Epithelial cell of proximal tubule (primary cell): ENCODE measurements around the gene SYNPO2. TPM values are rescaled to one million over a fixed set of nuclear protein-coding genes. Genes with fewer than 3 reads are reported as not detected.

ENCODE experiments used
- DNase-seq: peaks from one replicate; pipeline ENCODE4 v3.0.0-alpha.2; 2011; ENCODE audit warnings: low read depth
- H3K4me3 ChIP-seq: 2 replicates; pipeline ENCODE4 v1.5.1; 2011; ENCODE audit warnings: low read depth, mild to moderate bottlenecking, low read length
- total RNA-seq: library from RNA; depleted of rRNA; stranded (reverse); fragments of >200 nt; gene quantifications from 2 replicates; pipeline ENCODE4 v1.2.3, GENCODE V29; 2015
- TF ChIP-seq, protein P1 (sequence below): conservative IDR thresholded peaks from 2 replicates; pipeline ENCODE4 v1.5.1; 2012; ENCODE audit warnings: low read depth, mild to moderate bottlenecking, low read length

The SYNPO2 gene
- total RNA-seq, 1 donor from 2014 or later = 0.40 TPM

DNA sequence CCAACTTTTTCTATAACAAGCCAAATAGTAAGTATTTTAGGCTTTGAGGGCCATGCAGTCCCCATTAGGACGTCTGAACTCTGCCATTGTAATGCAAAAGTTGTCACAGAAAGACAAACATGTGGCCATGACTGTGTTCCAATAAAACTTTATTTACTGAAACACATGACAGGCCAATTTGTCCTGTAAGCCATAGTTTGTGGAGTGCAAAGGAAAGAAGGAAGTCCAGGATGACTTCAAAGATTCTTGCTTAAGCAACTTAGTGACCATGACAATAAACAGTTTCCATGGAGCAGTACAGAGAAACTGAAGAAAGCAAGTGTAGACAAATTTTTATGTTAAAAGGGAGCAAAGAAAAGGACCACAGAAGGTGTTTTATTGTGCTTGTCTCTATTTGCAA lies 212.0 kb downstream of the SYNPO2 start:
- H3K4me3 ChIP-seq = no peak overlapping the region
- no peak for DNase-seq
- TF ChIP-seq, protein P1, sequence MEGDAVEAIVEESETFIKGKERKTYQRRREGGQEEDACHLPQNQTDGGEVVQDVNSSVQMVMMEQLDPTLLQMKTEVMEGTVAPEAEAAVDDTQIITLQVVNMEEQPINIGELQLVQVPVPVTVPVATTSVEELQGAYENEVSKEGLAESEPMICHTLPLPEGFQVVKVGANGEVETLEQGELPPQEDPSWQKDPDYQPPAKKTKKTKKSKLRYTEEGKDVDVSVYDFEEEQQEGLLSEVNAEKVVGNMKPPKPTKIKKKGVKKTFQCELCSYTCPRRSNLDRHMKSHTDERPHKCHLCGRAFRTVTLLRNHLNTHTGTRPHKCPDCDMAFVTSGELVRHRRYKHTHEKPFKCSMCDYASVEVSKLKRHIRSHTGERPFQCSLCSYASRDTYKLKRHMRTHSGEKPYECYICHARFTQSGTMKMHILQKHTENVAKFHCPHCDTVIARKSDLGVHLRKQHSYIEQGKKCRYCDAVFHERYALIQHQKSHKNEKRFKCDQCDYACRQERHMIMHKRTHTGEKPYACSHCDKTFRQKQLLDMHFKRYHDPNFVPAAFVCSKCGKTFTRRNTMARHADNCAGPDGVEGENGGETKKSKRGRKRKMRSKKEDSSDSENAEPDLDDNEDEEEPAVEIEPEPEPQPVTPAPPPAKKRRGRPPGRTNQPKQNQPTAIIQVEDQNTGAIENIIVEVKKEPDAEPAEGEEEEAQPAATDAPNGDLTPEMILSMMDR = no peak

DNA sequence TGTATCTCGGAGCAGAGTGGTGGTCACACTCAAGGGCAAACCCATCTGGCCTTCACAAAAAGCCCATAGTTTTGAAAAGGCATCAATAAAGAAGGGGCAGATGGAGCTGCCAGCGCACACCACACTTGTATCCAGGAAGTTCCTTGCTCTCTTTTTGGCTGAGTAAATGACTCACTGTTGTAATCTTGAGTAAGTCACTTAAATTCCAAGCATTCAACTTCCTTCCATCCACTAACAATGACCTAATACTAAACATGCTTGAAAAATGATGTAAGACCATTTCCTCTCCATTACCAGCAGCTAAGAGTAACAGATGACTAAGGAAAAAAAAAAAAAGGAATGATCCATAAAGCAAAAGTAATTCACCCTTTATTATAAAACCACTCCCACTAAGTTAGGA lies 214.6 kb downstream of the SYNPO2 start:
- H3K4me3 ChIP-seq = no peak overlapping the region
- peak; percentile 99 for DNase-seq
- TF ChIP-seq, protein P1 = no peak

DNA sequence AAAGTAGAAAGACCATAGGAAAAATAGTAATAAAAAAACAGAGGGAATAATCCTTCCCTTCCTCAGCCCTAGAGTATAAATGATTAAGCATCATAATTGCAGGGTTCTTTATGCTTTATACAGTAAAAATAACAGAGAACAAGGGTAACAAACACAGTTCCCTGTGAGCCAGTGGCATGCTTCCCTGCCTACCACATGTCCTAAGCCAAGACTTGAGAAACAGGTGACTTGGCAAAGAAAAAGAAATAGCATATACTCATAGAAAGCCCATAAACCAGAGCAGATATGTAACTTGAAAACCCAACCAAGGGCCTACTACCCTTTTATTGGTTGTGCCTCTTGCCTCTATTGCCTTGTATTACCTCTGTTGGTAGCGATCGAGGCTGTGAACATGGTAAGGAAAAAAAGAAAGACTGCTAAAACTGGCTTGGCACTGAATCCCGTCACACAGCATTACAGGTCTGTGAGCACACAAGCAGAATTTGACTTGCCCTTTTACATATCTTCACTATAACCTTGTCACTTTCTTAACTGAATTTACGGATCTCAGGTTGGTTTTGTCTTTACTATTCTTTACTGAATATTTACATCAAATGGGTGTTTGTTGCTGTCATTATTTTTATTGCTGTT lies 216.1 kb downstream of the SYNPO2 start:
- TF ChIP-seq, protein P1 = no peak

DNA sequence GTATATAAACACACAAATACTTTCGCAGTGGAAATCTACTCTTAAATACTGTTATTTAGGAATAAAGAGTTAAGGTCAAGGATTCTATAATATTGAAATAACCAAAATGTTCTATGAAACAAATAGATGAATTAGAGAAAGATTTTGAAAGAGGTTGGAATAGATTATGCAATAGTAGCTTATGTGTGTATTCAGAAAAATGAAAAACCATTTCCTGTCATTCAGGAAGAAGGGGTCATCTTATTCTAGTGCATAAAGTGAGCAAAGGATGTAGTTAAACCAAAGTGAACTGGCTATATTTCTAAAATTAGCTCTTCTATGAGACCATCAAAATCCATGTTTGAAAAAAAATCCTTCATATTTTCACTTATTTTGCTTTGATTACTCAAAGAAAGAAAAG lies 217.0 kb downstream of the SYNPO2 start:
- no peak for DNase-seq
- TF ChIP-seq, protein P1 = no peak
- no peak overlapping the region for H3K4me3 ChIP-seq

More for the DNA sequence above, 216.1 kb downstream of the SYNPO2 start:
- no peak overlapping the region for H3K4me3 ChIP-seq
- no peak for DNase-seq

DNA sequence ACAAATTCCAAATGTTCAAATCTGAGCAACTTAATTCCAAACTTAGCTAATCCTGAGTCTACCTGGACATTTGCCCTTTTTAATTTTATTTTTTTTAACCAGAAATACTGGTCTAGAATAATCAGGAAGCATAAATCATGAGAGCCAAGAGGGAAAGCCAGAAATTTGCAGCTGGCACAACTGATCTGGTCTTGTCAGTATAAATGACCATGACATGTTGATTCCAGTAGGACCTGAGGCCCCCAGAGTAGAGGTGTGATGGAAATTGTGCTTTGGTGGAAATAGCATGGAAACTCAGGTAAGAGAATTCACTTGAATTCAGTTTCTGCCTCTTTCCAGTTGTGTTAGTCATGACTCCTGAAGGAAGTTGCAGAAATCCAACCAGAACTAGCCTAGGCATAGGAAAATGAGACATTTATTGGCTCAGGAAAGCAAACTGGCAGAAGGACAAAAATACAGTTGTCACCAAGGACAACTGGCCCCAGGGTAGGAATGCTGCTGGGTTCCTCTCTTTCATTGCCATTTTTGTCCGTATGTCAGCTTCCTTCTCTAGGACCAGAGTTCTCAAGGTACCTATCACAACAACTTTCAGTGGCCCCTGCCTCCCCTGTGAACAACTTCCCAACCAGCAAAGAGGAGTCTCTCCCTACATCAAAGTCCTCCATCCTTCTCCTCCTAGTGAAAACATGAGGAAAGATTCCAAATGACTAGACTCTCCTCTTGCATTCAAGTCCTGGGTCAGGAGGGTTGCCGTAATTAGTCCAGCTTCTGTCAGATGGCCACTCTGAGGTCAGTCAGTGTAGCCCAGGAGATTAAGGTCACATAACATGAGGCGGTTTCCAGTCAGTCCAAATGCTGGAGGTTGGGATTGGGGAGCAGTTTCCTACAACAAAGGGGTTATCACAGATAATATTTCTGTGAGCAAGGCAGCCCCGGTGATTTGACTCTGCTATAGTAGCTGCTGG lies 217.7 kb downstream of the SYNPO2 start:
- no peak for DNase-seq
- TF ChIP-seq, protein P1 = no peak
- H3K4me3 ChIP-seq = no peak overlapping the region

DNA sequence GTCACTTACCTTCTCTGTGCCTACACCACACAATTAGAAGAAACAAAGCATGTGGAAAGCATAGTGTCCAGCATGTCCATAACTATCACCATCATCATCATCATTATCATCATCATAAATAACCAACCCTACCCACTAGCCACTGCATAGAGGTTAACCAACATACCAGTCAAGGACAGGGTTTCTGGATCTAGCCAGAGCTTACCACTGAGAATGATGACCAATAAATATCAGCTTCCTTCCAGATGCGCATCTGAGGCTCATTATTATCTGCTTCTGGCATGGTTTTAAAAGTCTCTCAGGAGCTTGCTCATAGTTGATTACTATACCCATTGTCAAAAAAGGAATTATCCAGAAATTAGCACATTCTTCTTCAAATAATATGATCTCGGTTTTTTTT lies 221.5 kb downstream of the SYNPO2 start:
- H3K4me3 ChIP-seq = no peak overlapping the region
- DNase-seq = no peak
- TF ChIP-seq, protein P1 = no peak

Other genes starting within 250 kb of the SYNPO2 start
- gene METTL14, start 203.5 kb upstream of the SYNPO2 start, total RNA-seq = 21.1 and 55.5 TPM in 2 replicates
- 28.3 and 36.6 TPM in 2 replicates for gene SEC24D, start 52.7 kb upstream of the SYNPO2 start, total RNA-seq
- gene MYOZ2, start 247.0 kb downstream of the SYNPO2 start, total RNA-seq = 0.40 TPM in 1 of 2 replicates, not detected in the other